MM.1S (cell line): ENCODE results near the gene AKAP13.

Experiments
- DNase-seq: peaks from one replicate; pipeline ENCODE4 v3.0.0-alpha.2; 2015
- H2AFZ ChIP-seq: fragments of 300-600 bp; sonication (generic); 2 replicates; pipeline ENCODE4 v1.6.0; 2016; ENCODE audit warnings: antibody characterized with exemption, low read length
- H3F3A ChIP-seq: fragments of 300-600 bp; sonication (generic); 2 replicates; pipeline ENCODE4 v1.6.1; 2016; ENCODE audit warnings: mild to moderate bottlenecking, antibody characterized with exemption, low read length, moderate library complexity, mixed read lengths; ENCODE audit not compliant: insufficient read depth
- H3K27ac ChIP-seq: fragments of 300-600 bp; sonication (generic); 2 replicates; pipeline ENCODE4 v1.5.1; 2016; ENCODE audit warnings: mild to moderate bottlenecking, low read length
- H3K27me3 ChIP-seq: fragments of 300-600 bp; sonication (generic); replicated peaks from 2 replicates; pipeline ENCODE4 v1.6.0; 2016; ENCODE audit warnings: low read length; ENCODE audit not compliant: insufficient read depth
- H3K36me3 ChIP-seq: fragments of 300-600 bp; sonication (generic); replicated peaks from 2 replicates; pipeline ENCODE4 v1.6.1; 2016; ENCODE audit warnings: mild to moderate bottlenecking, low read length, mixed read lengths; ENCODE audit not compliant: insufficient read depth
- H3K4me1 ChIP-seq: fragments of 300-600 bp; sonication (generic); 2 replicates; pipeline ENCODE4 v1.6.1; 2016; ENCODE audit warnings: low read length, mixed read lengths
- H3K4me2 ChIP-seq: fragments of 300-600 bp; sonication (generic); 2 replicates; pipeline ENCODE4 v1.6.0; 2016; ENCODE audit warnings: low read depth, low read length
- H3K4me3 ChIP-seq: fragments of 300-600 bp; sonication (generic); 2 replicates; pipeline ENCODE4 v1.5.1; 2016; ENCODE audit warnings: low read length, mixed read lengths
- H3K79me2 ChIP-seq: fragments of 300-600 bp; sonication (generic); 2 replicates; pipeline ENCODE4 v1.6.1; 2016; ENCODE audit warnings: mixed run types, low read length, mixed read lengths
- H3K9ac ChIP-seq: fragments of 300-600 bp; sonication (generic); 2 replicates; pipeline ENCODE4 v1.6.1; 2016; ENCODE audit warnings: low read length, mixed read lengths
- H3K9me2 ChIP-seq: fragments of 300-600 bp; sonication (generic); replicated peaks from 2 replicates; pipeline ENCODE4 v1.6.1; 2016; ENCODE audit warnings: mild to moderate bottlenecking, low read length, mixed read lengths; ENCODE audit not compliant: insufficient read depth
- H3K9me3 ChIP-seq: fragments of 300-600 bp; sonication (generic); replicated peaks from 2 replicates; pipeline ENCODE4 v1.6.1; 2016; ENCODE audit warnings: mild to moderate bottlenecking, low read length, mixed read lengths; ENCODE audit not compliant: insufficient read depth
- H4K20me1 ChIP-seq: fragments of 300-600 bp; sonication (generic); 2 replicates; pipeline ENCODE4 v1.6.1; 2016; ENCODE audit warnings: mild to moderate bottlenecking, low read length, moderate library complexity, mixed read lengths; ENCODE audit not compliant: insufficient read depth
- EZH2 ChIP-seq: fragments of 300-600 bp; sonication (generic); optimal IDR thresholded peaks from 2 replicates; pipeline ENCODE3; 2017; ENCODE audit warnings: low read depth, mild to moderate bottlenecking, antibody characterized with exemption, low read length, mixed read lengths
- EZH2phosphoT487 ChIP-seq: fragments of 300-600 bp; sonication (generic); IDR thresholded peaks from 2 replicates; pipeline ENCODE4 v1.6.1; 2018; ENCODE audit warnings: antibody characterized with exemption, low read length
- TF ChIP-seq, protein P1 (sequence below): fragments of 300-600 bp; sonication (generic); IDR thresholded peaks from 2 replicates; pipeline ENCODE4 v1.5.1; 2016; ENCODE audit warnings: antibody characterized with exemption, low read length, mixed read lengths

AKAP13 gene

DNA sequence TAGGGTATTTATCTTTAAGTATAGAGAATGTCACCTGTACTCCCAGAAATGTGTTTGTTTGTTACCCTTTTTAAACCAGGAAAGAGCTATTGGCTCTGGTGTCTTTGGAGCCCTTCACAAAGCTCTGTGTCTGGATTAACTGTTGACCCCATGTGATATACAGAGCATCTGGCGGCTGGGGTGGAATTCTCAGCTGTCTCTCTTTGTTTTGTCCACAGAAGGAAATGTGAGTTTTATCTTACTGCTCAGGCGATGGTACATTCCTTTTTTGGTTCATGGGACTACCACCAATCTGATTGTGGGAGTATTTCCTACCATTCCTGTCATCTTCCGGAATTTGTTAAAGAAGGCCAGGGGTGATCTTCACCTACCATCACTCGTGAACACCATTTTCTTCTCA is 120.3 kb downstream of the AKAP13 start:
- Histone ChIP-seq H3K79me2 (peaks cover 1% of the 10 kb centered on the region; the same call in 1 of the 2 replicates), H4K20me1 (no peaks in the 10 kb centered on the region; the same call in 1 of the 2 replicates)

GRCh38 chr15:85501574-85501973 is 121.2 kb downstream of the AKAP13 start:
- TF ChIP-seq EZH2 (no peak), EZH2phosphoT487 (no peak)
- TF ChIP-seq, protein P1, sequence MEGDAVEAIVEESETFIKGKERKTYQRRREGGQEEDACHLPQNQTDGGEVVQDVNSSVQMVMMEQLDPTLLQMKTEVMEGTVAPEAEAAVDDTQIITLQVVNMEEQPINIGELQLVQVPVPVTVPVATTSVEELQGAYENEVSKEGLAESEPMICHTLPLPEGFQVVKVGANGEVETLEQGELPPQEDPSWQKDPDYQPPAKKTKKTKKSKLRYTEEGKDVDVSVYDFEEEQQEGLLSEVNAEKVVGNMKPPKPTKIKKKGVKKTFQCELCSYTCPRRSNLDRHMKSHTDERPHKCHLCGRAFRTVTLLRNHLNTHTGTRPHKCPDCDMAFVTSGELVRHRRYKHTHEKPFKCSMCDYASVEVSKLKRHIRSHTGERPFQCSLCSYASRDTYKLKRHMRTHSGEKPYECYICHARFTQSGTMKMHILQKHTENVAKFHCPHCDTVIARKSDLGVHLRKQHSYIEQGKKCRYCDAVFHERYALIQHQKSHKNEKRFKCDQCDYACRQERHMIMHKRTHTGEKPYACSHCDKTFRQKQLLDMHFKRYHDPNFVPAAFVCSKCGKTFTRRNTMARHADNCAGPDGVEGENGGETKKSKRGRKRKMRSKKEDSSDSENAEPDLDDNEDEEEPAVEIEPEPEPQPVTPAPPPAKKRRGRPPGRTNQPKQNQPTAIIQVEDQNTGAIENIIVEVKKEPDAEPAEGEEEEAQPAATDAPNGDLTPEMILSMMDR = no peak
- Histone ChIP-seq H3K9me3 (no peaks in the 10 kb centered on the region), H3K4me3 (no peak overlapping the region), H3K79me2 (peaks cover 3% of the 10 kb centered on the region; the same call in 1 of the 2 replicates), H3K9ac (no peak overlapping the region), H3K4me1 (no peaks in the 10 kb centered on the region), H3K27me3 (no peaks in the 10 kb centered on the region), H3K27ac (no peak overlapping the region), H3K9me2 (no peaks in the 10 kb centered on the region), H4K20me1 (no peaks in the 10 kb centered on the region; the same call in 1 of the 2 replicates), H3K4me2 (no peak overlapping the region), H3K36me3 (no peaks in the 10 kb centered on the region), H3F3A (no peaks in the 10 kb centered on the region), H2AFZ (no peak overlapping the region)
- no peak for DNase-seq

More for the DNA sequence above, 120.3 kb downstream of the AKAP13 start:
- no peaks in the 10 kb centered on the region for H3K36me3 ChIP-seq
- no peaks in the 10 kb centered on the region for H3K9me3 ChIP-seq
- no peak overlapping the region for H2AFZ ChIP-seq
- H3K9ac ChIP-seq = no peak overlapping the region
- TF ChIP-seq EZH2phosphoT487 (no peak), EZH2 (no peak)
- TF ChIP-seq, protein P1 = no peak
- no peak for DNase-seq
- no peaks in the 10 kb centered on the region for H3K4me1 ChIP-seq
- H3K4me3 ChIP-seq = no peak overlapping the region
- H3K9me2 ChIP-seq = no peaks in the 10 kb centered on the region
- H3K27ac ChIP-seq = no peak overlapping the region
- H3K27me3 ChIP-seq = no peaks in the 10 kb centered on the region
- no peak overlapping the region for H3K4me2 ChIP-seq
- no peaks in the 10 kb centered on the region for H3F3A ChIP-seq

GRCh38 chr15:85503151-85503799 is 122.9 kb downstream of the AKAP13 start:
- no peaks in the 10 kb centered on the region; the same call in 1 of the 2 replicates for H4K20me1 ChIP-seq
- H3K79me2 ChIP-seq = peaks cover 3% of the 10 kb centered on the region; the same call in 1 of the 2 replicates
- no peak overlapping the region for H3K4me2 ChIP-seq
- no peak overlapping the region for H3K9ac ChIP-seq
- TF ChIP-seq, protein P1 = no peak
- TF ChIP-seq EZH2phosphoT487 (no peak), EZH2 (no peak)
- H3K4me3 ChIP-seq = no peak overlapping the region
- no peaks in the 10 kb centered on the region for H3K9me3 ChIP-seq
- no peak overlapping the region for H3K27ac ChIP-seq
- no peaks in the 10 kb centered on the region for H3K9me2 ChIP-seq
- no peaks in the 10 kb centered on the region for H3K4me1 ChIP-seq
- H3F3A ChIP-seq = no peaks in the 10 kb centered on the region
- H2AFZ ChIP-seq = no peak overlapping the region
- H3K36me3 ChIP-seq = no peaks in the 10 kb centered on the region
- no peaks in the 10 kb centered on the region for H3K27me3 ChIP-seq
- DNase-seq = no peak
